Measurements from ENCODE around the gene CDC37.
"Not testable (repeated sequence)": the region's sequence is repeated elsewhere in the genome, so short reads cannot be mapped to it uniquely, and the experiment has no call there.

Gene CDC37

DNA sequence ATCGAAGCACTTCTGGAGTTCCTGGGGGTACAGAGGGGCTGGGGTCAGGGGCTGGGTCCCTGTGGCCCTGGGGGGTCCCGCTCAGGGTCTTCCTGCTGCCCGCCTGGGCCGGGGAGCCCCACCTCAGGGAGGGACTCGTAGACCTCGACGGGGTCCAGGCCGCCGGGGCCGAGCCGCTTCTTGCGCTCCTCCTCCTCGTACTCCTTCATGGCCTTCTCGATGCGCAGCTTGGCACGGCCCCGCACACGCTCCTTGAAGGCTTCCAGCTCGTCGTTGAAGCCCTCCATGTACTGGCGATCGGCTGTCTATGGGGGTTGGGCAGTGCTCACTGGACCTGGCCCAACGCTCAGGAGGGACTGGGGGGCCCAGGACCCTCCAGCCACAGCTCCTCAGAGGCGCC lies 10.2 kb downstream of the CDC37 start:
- no peak for DNase-seq

DNA sequence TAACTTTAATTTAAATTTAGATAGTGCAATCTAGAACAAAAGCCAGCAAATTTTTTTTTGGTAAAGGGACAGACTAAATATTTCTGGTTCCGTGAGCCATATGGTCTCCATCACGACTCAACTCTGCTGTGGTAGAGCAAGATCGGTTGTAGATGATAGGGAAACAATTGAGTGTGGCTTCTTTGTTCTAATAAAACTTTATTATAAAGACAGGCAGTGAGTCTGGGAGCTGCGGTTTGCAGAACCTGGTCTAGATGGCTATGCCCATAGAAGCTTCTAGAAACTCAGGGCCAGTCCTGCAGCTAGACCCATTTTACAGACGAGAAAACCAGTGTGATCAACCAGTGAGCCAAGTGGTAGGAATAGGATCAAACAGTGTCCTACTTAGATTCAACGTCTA lies 11.2 kb downstream of the CDC37 start:
- no peak for DNase-seq

DNA sequence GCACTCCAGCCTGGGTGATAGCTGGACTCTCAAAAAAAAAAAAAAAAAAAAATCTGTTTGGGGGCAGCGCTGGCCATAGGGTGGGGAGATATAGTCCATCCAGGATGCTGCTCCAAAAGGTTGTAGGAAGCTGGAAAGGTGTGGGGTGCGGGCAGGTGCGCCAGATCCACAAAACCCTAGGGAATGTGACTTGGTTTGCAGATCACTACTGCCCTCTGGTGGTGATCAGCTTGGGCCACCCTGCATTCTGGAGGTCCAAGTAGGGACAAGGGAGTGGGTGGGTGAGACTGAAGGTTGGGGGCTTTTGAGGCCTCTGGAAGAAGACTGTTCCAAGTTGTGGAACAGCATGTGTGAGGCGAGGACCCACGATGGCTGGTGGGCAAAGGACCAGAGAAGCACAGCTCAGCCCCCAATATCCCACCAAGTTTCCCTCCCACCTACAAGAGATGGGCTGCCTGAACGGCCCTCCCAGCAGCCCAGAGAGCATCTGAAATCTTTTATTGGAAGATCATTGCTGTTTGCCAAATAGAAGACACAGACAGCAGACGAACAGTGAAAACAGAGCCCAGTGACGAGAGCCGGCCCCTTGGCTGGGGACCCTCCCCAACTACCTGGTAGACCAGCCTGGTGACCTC lies 12.6 kb downstream of the CDC37 start:
- DNase-seq: peak; percentile 63

DNA sequence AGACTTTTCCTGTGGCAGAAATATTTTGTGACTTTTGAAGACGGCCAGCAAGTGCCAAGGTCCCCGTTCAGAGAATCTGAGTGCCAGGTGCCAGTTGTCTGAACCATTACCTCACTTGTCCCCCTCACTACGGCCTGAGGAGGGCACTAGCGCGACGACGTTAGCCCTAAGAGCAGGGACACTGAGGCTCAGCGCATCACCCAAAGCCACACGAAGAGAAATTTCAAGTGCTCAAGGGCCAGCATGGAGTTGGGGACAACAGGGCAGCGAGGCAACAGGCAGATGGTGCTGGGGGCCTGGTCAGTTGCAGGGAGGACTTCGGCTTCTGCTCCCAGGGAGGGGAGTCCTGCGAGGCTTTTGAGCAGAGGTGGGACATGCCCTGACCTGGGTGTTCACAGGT lies 13.5 kb downstream of the CDC37 start:
- DNase-seq: no peak

DNA sequence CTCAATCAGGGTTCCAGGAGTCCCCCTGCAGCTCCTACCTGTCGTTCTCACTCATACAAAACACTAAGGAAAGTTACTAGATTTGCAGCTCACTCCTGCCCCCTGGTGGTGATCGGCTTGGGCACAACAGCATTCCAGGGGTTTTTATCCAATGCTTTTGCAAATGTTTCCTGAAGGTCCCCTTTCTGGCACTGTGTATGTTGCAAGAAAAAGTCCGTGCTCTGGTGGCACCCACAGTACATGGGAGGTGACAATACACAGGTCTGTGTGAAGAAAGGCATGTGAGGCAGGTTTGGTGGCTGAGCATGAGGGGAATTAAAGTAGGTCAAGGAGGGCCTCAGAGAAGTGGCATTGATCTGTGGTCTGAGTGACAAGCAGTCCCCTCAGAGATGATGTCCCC lies 14.4 kb downstream of the CDC37 start:
- DNase-seq: peak; percentile 87

DNA sequence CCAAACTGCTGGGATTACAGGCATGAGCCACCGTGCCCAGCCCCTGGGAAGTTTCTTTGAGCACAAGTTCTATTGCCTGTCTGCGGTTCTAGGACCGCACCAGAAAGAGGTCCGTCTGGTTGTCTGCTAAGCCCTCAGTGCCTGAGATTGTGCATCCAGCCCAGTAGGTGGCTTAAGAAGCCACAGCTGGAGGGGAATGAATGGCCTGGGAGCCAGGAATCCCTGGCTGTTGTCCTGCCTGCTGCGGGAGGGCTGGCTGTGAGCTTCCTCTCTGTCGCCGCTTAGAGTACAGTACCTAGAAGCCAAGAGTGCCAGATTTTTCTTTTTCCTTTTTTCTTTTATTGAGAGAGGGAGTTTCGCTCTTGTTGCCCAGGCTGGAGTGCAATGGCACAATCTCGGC lies 18.8 kb downstream of the CDC37 start:
- no peak for DNase-seq

DNA sequence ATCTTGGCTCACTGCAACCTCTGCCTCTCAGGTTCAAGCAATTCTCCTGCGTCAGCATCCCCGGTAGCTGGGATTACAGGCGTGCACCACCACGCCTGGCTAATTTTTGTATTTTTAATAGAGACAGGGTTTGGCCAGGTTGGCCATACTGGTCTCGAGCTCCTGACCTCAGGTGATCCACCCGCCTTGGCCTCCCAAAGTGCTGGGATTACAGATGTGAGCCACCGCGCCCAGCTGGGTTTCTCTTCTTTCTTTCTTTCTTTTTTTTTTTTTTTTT lies 20.2 kb downstream of the CDC37 start:
- DNase-seq: not testable (repeated sequence)

DNA sequence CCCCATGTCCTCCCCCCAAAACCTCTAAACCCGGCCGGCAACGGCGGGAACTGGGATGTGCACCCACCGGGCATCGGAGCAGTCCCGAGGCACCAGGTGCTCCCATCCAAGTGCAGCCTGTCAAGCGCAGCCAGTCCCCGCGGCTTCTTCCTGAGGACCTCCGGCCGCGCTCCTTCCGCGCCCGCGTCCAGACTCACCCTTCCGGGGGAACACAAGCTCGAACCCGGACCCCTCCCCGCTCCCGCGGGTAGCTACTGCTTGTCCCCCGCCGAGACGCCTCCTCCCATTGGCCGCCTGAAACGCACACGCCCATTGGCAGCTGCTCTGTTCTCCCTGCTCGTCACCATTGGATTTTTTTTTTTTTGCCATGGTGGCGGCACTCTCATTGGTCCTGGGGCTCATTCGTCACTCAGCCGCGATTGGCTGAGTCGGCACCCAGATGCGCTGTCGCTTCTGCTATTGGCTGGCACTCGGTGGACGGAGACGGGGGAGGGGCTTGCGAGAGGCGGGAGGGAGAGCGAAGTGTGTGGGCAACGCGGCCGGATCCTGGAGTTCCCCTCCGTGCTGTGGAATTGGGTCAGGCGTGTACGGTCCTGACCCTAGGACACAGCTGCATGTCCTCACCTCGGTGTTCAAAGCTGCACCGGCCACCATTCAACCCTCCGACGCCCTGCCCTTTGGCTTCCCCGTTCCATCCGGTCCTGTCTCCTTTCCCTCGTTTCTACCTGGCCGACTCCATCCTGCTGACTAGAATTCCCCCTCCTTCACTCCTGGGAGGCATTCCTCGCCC lies 22.8 kb downstream of the CDC37 start, which contains the start of gene TYK2:
Gene TYK2, minus strand, starts transcription at position 260 of the 790 bp plus-strand sequence. CDS start 2,166 bp downstream, outside the sequence.
- DNase-seq: peak; percentile 95

DNA sequence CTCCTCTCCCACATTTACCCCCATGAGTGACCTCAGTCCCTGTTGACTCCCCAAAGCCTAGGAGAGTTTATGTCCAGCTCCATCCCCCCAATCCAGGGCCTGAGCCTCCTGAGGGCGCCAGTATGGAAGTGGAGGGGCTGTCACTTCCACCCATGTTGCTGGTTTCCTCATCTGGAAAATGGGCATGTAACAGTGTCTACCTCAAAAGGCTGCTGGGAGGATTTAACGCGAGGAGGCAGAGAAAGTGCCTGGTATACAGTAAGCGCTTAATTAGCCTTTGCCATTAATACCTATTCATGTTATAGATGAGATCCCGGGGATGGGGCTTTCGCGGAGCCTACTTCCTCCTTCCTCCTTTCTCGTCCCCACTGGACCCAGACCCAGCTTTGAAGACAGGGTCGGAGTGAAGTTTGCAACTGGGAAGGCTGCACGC lies 23.4 kb downstream of the CDC37 start:
- DNase-seq: no peak

DNA sequence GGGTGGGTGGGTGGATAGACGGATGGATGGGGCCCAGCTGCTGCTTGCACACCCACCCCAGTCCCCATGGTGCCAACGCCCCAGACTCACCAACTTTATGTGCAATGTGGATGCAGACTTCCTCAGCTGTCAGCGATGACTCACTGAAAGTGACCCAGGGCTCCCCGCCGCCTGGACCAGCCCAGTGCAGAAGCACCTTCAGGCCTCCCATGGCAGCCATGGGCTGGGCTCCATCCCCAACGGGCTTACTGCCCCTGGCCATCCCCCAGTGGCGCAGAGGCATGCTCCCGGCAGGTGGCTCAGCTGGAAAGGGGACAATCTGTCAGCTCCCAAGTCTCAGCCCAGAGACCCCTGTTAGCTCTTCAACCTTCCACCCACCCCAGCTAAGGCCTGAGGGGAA lies 25.2 kb downstream of the CDC37 start:
- no peak for DNase-seq

DNA sequence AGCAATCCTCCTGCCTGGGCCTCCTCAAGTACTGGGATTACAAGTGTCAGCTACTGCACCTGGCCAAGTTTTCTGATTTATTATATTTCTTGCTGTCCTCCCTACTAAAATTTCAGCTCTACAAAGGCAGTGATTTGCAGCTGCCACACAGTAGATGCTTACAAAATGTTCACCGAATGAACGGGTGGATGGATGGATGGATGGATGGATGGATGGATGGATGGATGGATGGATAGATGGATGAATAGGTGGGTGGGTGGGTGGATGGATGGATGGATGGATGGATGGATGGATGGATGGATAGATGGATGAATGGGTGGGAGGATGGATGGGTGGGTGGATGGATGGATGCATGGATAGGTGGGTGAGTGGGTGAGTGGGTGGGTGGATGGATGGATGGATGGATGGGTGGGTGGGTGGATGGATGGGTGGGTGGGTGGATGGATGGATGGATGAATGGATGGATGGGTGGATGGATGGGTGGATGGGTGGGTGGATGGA lies 26.2 kb downstream of the CDC37 start:
- DNase-seq: not testable (repeated sequence)

DNA sequence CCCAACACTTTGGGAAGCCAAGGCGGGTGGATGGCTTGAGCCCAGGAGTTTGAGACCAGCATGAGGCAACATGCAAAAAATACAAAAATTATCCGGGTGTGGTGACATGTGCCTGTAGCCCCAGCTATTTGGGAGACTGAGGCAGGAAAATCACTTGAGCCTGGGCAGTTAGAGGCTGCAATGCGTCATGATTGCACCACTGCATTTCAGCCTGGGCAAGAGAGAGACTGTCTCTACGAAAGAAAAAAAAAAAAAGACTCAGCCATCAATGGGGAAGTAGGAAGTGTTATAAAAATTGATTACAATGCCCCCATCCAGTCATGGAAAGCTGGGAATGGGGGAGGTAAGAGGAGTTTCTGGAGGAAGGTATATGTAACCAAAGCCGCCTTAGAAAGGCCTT lies 28.4 kb downstream of the CDC37 start:
- no peak for DNase-seq

DNA sequence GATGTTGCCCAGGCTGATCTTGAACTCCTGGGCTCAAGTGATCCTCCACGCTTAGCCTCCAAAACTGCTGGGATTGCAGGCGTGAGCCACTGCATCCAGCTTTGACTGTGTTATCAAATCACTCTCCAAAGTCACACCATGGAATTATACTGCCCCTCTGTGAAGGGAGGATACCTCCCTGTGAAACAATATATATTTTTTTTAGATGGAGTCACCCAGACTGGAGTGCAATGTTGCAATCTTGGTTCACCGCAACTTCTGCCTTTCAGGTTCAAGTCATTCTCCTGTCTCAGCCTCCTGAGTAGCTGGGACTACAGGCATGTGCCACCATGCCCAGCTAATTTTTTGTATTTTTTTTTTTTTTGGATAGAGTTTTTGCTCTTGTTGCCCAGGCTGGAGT lies 30.7 kb downstream of the CDC37 start:
- no peak for DNase-seq

DNA sequence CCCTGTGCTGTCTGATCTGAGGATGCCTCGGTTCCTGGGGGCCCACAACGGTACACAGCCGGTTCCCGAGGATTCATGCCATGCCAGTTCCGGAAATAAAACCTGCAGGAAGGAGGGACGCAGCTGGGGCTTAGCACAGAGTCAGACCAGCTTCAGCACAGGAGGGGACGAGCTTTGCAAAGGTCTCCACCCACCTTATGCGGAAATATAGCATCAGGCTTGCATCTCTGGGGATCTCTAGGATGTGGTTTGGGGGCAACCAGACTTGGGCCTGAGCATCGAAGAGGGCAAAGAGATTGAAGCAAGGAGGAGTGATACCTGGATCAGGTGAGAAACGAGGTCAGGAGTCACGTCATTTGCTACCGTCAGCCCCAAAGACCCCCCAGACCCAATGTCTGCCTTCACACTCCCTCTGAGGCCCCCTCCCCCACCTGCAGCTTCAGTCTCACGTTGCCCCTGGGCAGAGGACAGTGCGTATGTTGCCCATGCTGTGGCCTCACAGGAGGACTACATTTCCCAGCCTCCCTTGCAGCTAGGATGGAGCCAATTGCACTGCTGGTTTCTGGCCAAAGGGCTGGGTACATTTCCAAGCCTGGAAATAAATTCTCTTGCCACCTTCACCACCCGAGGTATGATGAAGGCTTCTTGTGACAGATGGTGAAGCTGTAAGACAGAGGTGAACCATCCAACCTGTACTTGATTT lies 35.1 kb downstream of the CDC37 start:
- DNase-seq: no peak

DNA sequence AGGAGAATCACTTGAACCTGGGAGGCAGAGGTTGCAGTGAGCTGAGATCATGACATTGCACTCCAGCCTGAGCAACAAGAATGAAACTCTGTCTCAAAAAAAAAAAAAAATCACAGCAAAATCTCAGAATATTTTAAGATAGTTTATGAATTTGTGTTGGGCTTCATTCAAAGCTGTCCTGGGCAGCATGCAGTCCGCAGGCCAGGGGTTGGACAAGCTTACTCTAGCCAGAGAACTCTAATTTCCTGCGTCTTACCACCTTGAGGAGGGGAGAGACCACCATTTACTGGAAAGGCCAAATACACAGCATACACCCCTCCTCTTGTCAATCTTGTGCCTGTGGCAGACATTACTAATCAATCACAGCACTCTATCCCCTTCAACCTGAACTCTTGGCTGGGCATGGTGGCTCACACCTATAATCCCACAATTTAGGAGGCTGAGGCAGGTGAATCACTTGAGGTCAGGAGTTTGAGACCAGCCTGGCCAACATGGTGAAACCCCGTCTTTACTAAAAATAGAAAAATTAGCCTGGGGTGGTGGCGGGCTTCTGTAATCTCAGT lies 36.3 kb downstream of the CDC37 start:
- not testable (repeated sequence) for DNase-seq

DNA sequence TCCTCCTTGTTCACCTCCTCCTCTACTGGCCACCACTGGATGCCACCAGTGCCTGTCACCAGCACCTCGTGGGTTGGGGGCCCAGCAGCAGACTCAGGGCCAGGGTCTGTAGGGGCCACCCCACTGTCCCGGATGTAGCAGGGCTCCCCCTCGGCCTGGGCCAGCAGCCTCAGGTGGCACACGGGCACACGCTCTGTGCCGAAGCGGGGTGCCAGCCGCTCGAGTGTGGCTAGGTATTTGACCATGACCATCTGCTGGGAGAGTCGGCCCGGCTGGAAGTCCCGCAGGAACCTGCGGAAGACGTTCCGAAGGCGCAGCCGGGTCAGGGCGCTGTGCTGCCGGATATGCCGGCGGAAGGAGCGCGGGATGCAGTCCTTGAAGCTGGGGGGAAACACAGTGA lies 37.8 kb downstream of the CDC37 start:
- no peak for DNase-seq

DNA sequence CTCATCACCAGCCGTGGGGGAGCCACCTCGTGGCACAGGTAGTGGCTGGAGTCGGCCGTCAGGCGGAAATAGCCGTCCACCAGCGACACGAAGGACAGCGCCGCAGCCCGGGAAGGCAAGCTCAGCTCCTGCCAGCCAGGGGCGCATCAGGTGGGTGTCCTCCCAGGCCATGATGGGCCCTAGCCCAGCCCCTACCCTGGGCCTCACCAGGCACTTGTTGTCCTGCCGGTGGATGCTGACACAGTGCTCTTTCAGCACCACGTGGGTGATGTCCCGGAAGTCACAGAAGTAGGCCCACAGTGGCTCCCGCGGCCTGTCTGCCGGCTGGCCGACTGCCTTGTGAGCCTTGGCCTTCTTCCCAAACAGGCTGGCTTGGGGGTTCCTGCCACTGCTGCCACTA lies 38.7 kb downstream of the CDC37 start:
- no peak for DNase-seq

DNA sequence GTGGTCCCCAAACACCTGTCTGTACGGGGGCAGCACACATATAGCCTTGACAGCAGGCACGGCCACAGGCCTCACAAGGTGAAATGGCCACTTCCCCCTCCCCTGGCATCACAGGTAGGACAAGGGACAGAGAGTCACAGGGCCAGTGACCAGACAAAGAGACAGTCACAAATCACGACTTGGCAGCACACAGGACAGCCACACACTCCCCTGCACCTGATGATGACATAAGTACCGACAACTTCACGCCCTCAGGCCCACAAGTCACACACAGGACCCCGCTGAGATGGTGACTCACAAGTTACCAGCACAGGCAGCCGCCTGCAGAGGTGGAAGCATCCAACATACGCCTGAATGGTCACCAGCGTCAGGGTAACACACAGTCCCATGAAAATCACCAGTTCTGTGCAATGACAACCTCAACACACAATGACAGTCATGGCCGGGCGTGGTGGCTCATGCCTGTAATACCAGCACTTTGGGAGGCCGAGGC lies 39.5 kb downstream of the CDC37 start:
- no peak for DNase-seq

DNA sequence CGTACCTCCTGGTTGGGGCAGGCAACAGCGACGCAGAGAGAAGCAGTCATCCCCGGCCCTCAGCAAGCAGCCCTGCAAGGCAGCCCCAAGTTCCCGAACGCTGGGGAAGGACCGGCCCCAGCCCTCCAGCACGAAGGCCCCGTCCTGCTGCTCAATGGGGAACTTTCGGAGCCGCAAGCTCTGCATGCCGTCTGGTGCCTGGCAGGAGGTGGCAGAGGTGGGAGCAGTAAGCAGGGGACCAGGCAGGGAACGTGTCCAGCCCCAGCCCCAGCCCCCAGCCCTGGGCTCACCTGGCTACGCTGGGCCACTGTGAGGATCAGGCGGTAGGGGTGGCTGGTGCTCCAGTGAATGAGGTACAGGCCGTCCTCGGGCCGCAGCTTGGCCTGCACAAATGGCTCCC lies 41.1 kb downstream of the CDC37 start:
- no peak for DNase-seq

DNA sequence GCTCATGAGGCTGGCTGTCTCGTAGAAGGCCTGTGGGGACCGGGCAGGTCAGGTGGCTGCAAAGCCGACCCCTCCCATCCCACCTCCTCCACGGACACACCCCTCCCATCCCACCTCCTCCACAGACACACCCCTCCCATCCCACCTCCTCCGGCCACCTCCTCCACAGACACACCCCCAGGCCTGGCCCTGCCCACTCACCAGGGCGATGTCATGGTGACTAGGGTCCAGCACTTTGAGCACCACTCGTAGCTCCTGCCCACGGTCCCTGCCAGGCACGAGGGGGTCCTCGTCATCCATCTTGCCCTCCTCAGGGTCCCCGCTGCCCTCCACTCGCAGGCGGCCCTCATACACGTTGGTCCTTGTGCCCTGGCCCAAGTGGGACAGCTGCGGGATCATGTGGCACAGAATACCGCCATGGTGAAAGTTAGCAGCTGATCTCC lies 41.8 kb downstream of the CDC37 start:
- DNase-seq: no peak

DNA sequence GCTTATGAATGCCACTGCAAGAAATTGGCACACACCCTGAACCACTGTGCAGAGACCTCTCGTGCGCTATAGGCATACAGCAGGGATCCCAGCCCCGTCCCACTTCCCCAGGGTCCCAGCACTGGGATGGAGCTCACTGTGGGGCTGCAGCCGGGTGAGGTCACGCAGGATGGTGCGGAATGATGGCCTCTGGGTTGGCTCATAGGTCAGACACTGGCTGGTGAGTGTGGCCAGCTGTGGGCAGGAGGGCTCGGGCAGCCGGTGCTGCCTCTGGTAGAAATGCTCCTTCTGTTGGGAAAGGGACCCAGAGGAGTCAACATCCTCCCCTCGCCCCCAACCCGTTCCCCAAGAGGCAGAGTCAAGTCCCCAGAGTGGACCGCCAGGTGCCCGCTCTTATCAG lies 46.9 kb downstream of the CDC37 start:
- no peak for DNase-seq

DNA sequence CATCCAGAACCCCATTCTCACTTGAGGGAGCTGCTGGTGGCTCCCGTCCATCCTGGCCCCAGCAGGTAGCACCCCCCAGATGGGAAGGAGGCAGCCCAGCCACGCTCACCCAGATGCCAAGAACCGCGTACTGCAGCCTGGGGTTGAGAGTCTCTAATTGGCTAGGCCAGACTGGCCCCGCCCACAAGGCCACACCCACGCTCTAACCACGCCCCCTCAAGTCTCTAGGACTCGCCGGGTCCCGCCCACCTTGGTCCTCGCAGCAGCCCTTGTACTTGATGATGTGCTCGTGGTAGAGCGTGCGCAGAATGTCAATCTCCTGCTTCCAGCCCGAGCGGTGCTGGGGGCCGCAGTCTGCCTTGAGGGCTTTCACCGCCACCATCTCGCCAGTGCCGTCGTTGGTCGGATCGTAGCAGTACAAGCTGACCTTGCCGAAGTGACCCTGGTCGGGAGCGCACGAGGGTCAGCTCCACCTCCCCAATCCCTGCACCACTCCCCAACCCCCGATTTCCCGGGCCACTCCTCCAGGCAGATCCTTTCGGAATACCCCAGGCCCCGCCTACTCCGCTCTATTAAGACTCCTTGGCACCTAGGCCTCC lies 49.5 kb downstream of the CDC37 start:
- peak; percentile 38 for DNase-seq

Data from activated CD4-positive, alpha-beta T cell treated with anti-CD3 and anti-CD28 coated beads, Interleukin-2, amount 50 U/mL, for 1 hour (primary cell).